ENCODE data around the gene DLK2.

GRCh38 chr6:43493833-43494232, 38.5 kb upstream of the DLK2 start:
- TF ChIP-seq CTCF (IDR thresholded peaks at IDR 0.05 in 4 of 5, conservative IDR thresholded peaks at IDR 0.05 in 1 of 5), result no peak
- no peak for TF ChIP-seq POLR2A (IDR thresholded peaks at IDR 0.05)
